Glutamatergic neuron (in vitro differentiated cells): ENCODE measurements around the gene GPR137C. TPM values are rescaled to one million over a fixed set of nuclear protein-coding genes. Genes with fewer than 3 reads are reported as not detected.

Experiments used
- DNase-seq: peaks from one replicate; pipeline ENCODE4 v3.0.0; 2022
- H3K27ac Mint-ChIP-seq: one replicate; pipeline ENCODE4 v1.8.0; 2020; ENCODE audit warnings: mild to moderate bottlenecking, mixed read lengths, inconsistent platforms; ENCODE audit not compliant: unreplicated experiment
- H3K27me3 Mint-ChIP-seq: one replicate; pipeline ENCODE4 v1.8.0; 2020; ENCODE audit warnings: mild to moderate bottlenecking, moderate library complexity, mixed read lengths, inconsistent platforms; ENCODE audit not compliant: unreplicated experiment
- H3K36me3 Mint-ChIP-seq: one replicate; pipeline ENCODE4 v1.8.0; 2020; ENCODE audit warnings: mild to moderate bottlenecking, mixed read lengths, inconsistent platforms; ENCODE audit not compliant: unreplicated experiment
- H3K4me1 Mint-ChIP-seq: one replicate; pipeline ENCODE4 v1.8.0; 2020; ENCODE audit warnings: mild to moderate bottlenecking, low read depth, mixed read lengths, inconsistent platforms; ENCODE audit not compliant: unreplicated experiment
- H3K4me3 Mint-ChIP-seq: one replicate; pipeline ENCODE4 v1.8.0; 2020; ENCODE audit warnings: mild to moderate bottlenecking, mixed read lengths, inconsistent platforms; ENCODE audit not compliant: unreplicated experiment
- H3K9me3 Mint-ChIP-seq: one replicate; pipeline ENCODE4 v1.8.0; 2020; ENCODE audit warnings: mild to moderate bottlenecking, moderate library complexity, mixed read lengths, inconsistent platforms; ENCODE audit not compliant: unreplicated experiment
- total RNA-seq: library from RNA; stranded (reverse); fragmentation: NEBNext Ultra II Directional; extraction: Animal tissue kit (Norgen Biotek cat#: 25700); gene quantifications from one replicate; pipeline ENCODE4 v1.2.1, GENCODE V29; 2021; ENCODE audit not compliant: unreplicated experiment
- TF ChIP-seq, protein P1 (sequence below): fragments of 200-600 bp; sonication (generic); IDR thresholded peaks from one replicate; pipeline ENCODE4 v1.5.0; 2021; ENCODE audit not compliant: partially characterized antibody, unreplicated experiment

GPR137C gene
- total RNA-seq, 1 donor from 2014 or later = 19.5 TPM

DNA sequence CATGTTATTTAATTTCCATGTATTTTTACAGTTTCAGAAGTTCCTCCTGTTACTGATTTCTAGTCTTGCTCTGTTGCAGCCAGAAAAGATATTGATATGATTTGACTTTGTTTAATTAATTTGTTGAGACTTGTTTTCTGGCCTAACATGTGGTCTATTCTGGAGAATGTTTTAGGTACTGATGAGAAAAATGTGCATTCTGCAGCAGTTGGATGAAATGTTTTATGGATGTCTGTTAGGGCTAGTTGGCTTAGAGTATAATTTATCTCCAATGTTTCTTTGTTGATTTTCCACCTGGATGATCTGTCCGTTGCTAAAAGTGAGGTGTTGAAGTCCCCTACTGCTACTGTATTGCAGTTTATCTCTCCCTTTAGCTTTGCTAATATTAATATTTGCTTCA lies 54.4 kb downstream of the GPR137C start:
- H3K9me3 Mint-ChIP-seq = no peaks in the 10 kb centered on the region
- H3K27ac Mint-ChIP-seq = no peak overlapping the region
- no peaks in the 10 kb centered on the region for H3K27me3 Mint-ChIP-seq
- H3K4me3 Mint-ChIP-seq = no peak overlapping the region
- DNase-seq = no peak
- no peaks in the 10 kb centered on the region for H3K4me1 Mint-ChIP-seq
- TF ChIP-seq, protein P1, sequence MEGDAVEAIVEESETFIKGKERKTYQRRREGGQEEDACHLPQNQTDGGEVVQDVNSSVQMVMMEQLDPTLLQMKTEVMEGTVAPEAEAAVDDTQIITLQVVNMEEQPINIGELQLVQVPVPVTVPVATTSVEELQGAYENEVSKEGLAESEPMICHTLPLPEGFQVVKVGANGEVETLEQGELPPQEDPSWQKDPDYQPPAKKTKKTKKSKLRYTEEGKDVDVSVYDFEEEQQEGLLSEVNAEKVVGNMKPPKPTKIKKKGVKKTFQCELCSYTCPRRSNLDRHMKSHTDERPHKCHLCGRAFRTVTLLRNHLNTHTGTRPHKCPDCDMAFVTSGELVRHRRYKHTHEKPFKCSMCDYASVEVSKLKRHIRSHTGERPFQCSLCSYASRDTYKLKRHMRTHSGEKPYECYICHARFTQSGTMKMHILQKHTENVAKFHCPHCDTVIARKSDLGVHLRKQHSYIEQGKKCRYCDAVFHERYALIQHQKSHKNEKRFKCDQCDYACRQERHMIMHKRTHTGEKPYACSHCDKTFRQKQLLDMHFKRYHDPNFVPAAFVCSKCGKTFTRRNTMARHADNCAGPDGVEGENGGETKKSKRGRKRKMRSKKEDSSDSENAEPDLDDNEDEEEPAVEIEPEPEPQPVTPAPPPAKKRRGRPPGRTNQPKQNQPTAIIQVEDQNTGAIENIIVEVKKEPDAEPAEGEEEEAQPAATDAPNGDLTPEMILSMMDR = no peak
- H3K36me3 Mint-ChIP-seq = peaks cover 18% of the 10 kb centered on the region

DNA sequence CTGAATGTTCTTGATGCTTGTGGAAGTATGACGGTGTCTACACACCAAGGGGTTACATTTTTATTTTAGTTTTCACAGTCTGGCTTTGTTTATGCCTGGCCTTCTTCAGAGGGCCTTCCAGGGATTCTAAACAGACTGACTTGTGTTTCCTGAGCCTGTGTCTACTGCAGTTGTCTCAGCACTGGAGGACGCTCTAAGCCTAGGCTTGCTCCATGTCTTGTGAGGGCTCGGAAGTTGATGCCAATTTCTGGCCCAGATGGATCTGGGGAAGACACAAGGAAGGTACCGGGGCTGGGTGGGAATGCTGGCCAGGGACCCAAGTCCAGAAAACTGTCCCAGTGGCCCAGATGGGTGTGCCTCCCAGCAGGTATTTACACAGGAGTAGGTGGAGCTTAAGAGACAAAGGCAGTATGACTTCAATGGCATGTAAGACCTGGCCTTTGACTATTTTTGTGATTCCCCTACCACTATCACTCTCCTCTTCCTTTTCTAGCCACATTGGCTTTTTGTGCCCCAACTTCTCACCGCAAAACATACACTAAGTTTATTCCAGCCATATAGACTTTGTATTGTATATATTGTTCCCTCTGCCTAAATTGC lies 56.9 kb downstream of the GPR137C start:
- Mint-ChIP-seq H3K4me3 (no peak overlapping the region), H3K27ac (no peak overlapping the region), H3K36me3 (peaks cover 13% of the 10 kb centered on the region), H3K4me1 (no peaks in the 10 kb centered on the region), H3K27me3 (no peaks in the 10 kb centered on the region), H3K9me3 (no peaks in the 10 kb centered on the region)
- no peak for DNase-seq
- TF ChIP-seq, protein P1 = no peak

DNA sequence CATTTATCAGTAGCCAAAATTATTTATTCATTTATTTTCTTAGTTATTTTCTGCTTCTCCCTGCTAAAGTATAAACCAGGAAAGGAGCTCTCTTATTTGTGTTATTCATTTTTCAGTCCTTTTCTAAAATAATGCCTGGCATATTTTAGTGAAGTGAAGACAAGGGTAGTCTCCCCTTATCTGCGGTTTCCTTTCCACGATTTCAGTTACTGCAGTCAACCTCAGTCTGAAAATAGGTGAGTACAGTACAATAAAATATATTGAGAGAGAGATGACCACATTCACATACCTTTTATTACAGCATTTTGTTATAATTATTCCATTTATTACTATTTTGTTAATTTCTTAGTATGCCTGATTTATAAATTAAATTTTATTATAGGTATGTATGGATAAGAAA lies 57.6 kb downstream of the GPR137C start:
- TF ChIP-seq, protein P1 = no peak
- Mint-ChIP-seq H3K27ac (no peak overlapping the region), H3K4me1 (no peaks in the 10 kb centered on the region), H3K9me3 (no peaks in the 10 kb centered on the region), H3K27me3 (no peaks in the 10 kb centered on the region), H3K4me3 (no peak overlapping the region), H3K36me3 (peaks cover 8% of the 10 kb centered on the region)
- DNase-seq = no peak

DNA sequence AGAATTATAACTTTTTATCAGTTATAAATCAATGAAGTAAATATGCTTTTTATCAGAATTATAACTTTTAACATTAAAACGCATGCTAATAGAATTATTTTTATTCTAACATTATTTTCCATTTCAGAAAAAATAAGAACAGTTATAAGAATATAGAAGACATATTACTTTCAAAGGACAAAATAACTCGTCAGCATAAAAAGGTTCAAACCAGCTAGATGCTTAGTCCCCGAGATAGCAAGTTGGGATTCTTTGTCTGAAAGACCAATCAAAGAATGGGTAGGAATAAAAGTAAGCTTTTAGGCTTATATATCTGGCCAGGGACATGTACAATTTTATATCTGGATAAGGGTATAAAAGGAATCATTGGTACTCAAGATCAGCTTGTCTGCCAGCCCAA lies 66.0 kb downstream of the GPR137C start:
- no peak for DNase-seq
- Mint-ChIP-seq H3K36me3 (no peaks in the 10 kb centered on the region), H3K9me3 (no peaks in the 10 kb centered on the region), H3K27ac (no peak overlapping the region), H3K27me3 (no peaks in the 10 kb centered on the region), H3K4me3 (no peak overlapping the region), H3K4me1 (peaks cover 2% of the 10 kb centered on the region)
- TF ChIP-seq, protein P1 = no peak

DNA sequence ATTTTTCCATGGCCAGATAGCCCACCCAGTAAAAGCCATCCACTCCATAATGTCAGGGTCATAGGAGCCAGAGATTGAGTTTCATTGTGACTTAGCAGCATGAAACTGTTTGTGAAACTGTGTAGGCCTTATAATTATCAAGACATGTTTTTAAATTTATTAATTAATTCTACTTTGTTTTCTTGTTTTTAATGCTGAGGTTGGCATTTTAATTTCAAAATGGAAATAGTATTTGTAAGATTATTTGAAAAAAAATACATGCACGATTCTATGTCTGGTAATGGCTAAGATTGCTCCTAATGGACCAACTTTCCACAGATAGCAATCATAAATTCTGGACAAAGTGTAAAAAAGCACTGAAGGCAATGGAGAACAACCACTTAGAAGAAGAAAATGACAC lies 67.1 kb downstream of the GPR137C start:
- no peak for DNase-seq
- TF ChIP-seq, protein P1 = no peak
- no peak overlapping the region for H3K4me3 Mint-ChIP-seq
- no peaks in the 10 kb centered on the region for H3K36me3 Mint-ChIP-seq
- no peaks in the 10 kb centered on the region for H3K9me3 Mint-ChIP-seq
- H3K27ac Mint-ChIP-seq = no peak overlapping the region
- H3K4me1 Mint-ChIP-seq = peaks cover 2% of the 10 kb centered on the region
- no peaks in the 10 kb centered on the region for H3K27me3 Mint-ChIP-seq
